Measurements from ENCODE around the gene NDUFS3. TPM values are rescaled to one million over a fixed set of nuclear protein-coding genes. Genes with fewer than 3 reads are reported as not detected.
A peak's percentile ranks its signal among the peaks of the same experiment; 100 is the strongest.

The NDUFS3 gene
- total and polyA plus RNA-seq, 8 donors: 76.2 to 105 (median 102) TPM

DNA sequence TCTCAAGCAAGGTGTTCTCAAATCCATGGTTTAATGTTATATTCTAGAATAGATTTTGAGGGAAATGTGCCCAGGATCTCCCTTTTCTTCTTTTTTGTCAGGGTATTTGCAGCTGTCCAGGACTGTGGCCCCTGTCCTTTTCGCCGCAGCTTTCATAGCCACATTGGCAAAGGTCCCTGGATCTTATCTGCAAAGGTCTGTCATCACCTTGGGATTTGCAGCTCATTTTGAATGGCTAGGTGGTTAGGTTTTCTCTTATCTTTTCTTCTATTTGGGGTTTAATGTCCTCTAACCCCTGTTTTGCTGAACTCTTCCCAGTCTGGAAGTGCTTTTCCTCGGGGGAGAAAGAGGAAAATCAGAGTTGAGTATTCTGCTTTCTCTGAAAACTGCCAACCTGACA is 27.0 kb downstream of the NDUFS3 start:
- Histone ChIP-seq H3K27me3 (no peaks in the 10 kb centered on the region), H3K9me3 (no peaks in the 10 kb centered on the region), H3K4me3 (no peak overlapping the region), H3K36me3 (no peaks in the 10 kb centered on the region), H3K4me1 (no peaks in the 10 kb centered on the region), H3K27ac (no peak overlapping the region)
- DNase-seq (no peak), ATAC-seq (no peak)
- intact Hi-C loops (cut with DNase I): no loop called here
- TF ChIP-seq, protein P1, sequence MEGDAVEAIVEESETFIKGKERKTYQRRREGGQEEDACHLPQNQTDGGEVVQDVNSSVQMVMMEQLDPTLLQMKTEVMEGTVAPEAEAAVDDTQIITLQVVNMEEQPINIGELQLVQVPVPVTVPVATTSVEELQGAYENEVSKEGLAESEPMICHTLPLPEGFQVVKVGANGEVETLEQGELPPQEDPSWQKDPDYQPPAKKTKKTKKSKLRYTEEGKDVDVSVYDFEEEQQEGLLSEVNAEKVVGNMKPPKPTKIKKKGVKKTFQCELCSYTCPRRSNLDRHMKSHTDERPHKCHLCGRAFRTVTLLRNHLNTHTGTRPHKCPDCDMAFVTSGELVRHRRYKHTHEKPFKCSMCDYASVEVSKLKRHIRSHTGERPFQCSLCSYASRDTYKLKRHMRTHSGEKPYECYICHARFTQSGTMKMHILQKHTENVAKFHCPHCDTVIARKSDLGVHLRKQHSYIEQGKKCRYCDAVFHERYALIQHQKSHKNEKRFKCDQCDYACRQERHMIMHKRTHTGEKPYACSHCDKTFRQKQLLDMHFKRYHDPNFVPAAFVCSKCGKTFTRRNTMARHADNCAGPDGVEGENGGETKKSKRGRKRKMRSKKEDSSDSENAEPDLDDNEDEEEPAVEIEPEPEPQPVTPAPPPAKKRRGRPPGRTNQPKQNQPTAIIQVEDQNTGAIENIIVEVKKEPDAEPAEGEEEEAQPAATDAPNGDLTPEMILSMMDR (IDR thresholded peaks at IDR 0.05): no peak

- no peaks in the 10 kb centered on the region for H3K4me1 ChIP-seq
- DNase-seq (no peak), ATAC-seq (no peak)
- H3K9me3 ChIP-seq: no peaks in the 10 kb centered on the region
- TF ChIP-seq, protein P1 (IDR thresholded peaks at IDR 0.05): no peak
- no peak overlapping the region for H3K4me3 ChIP-seq
- intact Hi-C loops (cut with DNase I): no loop called here
- no peak overlapping the region for H3K27ac ChIP-seq
- no peaks in the 10 kb centered on the region for H3K36me3 ChIP-seq
- H3K27me3 ChIP-seq: no peaks in the 10 kb centered on the region
These were observed 27.9 kb downstream of the NDUFS3 start for GRCh38 chr11:47606731-47607130.

DNA sequence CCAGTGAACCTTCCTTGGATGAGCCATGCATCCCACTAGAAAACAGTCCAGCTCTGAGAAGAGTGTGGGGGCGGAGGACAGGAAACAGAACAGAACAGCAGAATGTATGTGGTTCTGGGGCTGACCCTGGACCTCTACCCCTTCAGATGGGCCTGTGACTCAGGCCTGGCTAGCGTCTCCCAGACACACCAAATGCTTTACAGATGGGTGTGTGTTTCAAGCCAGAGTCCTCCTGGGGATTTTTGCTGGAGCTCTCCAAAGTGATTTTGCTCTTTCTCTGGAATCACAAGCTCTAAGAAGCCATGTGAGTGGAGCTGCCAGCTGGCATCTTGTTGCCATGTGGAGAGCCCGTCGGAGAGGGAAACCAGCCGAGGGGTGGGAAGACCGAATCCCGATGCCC is 28.5 kb downstream of the NDUFS3 start:
- ATAC-seq (peak; percentile 81), DNase-seq (no peak)
- Histone ChIP-seq H3K36me3 (no peaks in the 10 kb centered on the region), H3K4me1 (no peaks in the 10 kb centered on the region), H3K9me3 (no peaks in the 10 kb centered on the region), H3K27ac (no peak overlapping the region), H3K27me3 (no peaks in the 10 kb centered on the region), H3K4me3 (no peak overlapping the region)
- TF ChIP-seq, protein P1 (IDR thresholded peaks at IDR 0.05): no peak
- intact Hi-C loops (cut with DNase I): no loop called here

GRCh38 chr11:47609675-47610074 is 30.8 kb downstream of the NDUFS3 start:
- Histone ChIP-seq H3K27ac (no peak overlapping the region), H3K36me3 (no peaks in the 10 kb centered on the region), H3K9me3 (no peaks in the 10 kb centered on the region), H3K27me3 (no peaks in the 10 kb centered on the region), H3K4me3 (no peak overlapping the region), H3K4me1 (no peaks in the 10 kb centered on the region)
- intact Hi-C loops (cut with DNase I): no loop called here
- DNase-seq: no peak
- no peak for ATAC-seq
- TF ChIP-seq, protein P1 (IDR thresholded peaks at IDR 0.05): no peak

GRCh38 chr11:47611348-47611794 is 32.5 kb downstream of the NDUFS3 start:
- Histone ChIP-seq H3K4me3 (no peak overlapping the region), H3K27ac (no peak overlapping the region), H3K9me3 (no peaks in the 10 kb centered on the region), H3K4me1 (no peaks in the 10 kb centered on the region), H3K36me3 (peaks cover 0 to 5% of the 10 kb centered on the region in 2 donors), H3K27me3 (no peaks in the 10 kb centered on the region)
- ATAC-seq (peak; percentile 51), DNase-seq (no peak)
- intact Hi-C loops (cut with DNase I): no loop called here
- TF ChIP-seq, protein P1 (IDR thresholded peaks at IDR 0.05): no peak

All from left lung (tissue), 10 donors.